Measurements from ENCODE around the gene PLIN5.

PLIN5 gene

DNA sequence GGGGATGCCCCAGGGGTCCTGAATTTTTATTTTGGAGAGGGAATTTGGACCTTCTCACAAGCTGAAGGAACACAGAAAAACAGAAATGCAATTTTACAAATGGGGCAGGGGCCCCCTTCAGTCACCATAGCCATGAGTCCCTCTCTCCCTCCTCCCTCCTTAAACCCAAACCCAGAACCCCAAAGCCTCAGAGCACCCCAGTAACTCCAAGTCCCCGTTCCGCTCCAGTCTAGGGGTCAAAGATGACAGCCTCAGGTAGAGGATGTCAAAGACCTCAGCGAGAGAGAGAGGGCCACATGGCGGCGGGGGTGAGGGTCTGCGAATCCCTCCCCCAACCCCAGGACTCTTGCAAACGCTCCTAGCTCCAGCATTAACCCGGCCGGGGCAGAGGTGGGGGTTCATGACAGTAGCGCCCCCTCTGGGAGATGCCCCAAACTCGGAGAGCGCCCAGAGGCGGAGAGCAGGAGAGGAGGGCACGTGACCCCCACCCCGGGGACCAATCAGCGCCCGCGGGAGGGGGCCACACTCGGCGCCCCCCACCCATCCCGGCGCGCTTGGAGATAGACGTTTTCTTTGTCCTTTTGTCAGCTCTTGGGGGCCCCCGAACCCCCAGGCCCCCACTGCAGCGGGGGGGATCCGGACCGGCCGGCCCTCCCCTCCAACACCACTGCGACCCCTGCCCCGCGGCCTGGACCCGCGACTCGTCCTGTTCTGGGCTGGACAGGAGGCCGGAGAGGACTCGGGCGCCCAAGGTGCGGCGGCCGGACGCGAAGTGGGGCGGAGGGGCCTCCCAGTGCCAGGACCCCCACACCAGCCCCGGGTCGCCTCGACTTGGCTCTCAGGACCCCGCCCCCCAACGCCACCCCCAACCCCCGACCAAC is 45.2 kb upstream of the PLIN5 start:
- TF ChIP-seq, protein P1, sequence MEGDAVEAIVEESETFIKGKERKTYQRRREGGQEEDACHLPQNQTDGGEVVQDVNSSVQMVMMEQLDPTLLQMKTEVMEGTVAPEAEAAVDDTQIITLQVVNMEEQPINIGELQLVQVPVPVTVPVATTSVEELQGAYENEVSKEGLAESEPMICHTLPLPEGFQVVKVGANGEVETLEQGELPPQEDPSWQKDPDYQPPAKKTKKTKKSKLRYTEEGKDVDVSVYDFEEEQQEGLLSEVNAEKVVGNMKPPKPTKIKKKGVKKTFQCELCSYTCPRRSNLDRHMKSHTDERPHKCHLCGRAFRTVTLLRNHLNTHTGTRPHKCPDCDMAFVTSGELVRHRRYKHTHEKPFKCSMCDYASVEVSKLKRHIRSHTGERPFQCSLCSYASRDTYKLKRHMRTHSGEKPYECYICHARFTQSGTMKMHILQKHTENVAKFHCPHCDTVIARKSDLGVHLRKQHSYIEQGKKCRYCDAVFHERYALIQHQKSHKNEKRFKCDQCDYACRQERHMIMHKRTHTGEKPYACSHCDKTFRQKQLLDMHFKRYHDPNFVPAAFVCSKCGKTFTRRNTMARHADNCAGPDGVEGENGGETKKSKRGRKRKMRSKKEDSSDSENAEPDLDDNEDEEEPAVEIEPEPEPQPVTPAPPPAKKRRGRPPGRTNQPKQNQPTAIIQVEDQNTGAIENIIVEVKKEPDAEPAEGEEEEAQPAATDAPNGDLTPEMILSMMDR (IDR thresholded peaks at IDR 0.05; ENCODE audit: control insufficient read depth, insufficient read depth, low read depth, low read length, missing control alignments), result no peak
- no peak overlapping the region for H3K4me3 ChIP-seq (ENCODE audit: control insufficient read depth, low read depth, low read length)
- DNase-seq (ENCODE audit: low read depth), result no peak

DNA sequence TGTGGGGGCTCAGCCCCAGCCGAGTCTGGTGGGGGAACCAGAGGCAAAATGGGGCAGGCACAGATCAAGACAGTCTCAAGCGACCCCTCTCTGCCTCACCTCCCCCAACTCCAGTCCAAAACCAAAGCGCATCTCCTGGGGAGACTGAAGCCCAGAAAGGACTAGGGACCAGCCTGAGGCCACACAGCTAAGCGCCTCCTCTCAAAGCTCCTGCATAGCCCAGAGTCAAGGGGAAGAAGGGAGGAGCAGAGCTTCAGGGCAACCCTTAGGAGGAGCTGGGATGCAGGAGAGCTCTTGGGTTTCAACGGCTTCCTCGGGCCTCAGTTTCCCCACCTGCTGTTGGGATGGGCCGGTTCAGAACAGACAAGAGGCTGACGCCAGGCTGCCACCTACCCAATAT is 44.4 kb upstream of the PLIN5 start:
- no peak overlapping the region for H3K4me3 ChIP-seq (ENCODE audit: control insufficient read depth, low read depth, low read length)
- DNase-seq (ENCODE audit: low read depth), result no peak
- TF ChIP-seq, protein P1 (IDR thresholded peaks at IDR 0.05; ENCODE audit: control insufficient read depth, insufficient read depth, low read depth, low read length, missing control alignments), result no peak

DNA sequence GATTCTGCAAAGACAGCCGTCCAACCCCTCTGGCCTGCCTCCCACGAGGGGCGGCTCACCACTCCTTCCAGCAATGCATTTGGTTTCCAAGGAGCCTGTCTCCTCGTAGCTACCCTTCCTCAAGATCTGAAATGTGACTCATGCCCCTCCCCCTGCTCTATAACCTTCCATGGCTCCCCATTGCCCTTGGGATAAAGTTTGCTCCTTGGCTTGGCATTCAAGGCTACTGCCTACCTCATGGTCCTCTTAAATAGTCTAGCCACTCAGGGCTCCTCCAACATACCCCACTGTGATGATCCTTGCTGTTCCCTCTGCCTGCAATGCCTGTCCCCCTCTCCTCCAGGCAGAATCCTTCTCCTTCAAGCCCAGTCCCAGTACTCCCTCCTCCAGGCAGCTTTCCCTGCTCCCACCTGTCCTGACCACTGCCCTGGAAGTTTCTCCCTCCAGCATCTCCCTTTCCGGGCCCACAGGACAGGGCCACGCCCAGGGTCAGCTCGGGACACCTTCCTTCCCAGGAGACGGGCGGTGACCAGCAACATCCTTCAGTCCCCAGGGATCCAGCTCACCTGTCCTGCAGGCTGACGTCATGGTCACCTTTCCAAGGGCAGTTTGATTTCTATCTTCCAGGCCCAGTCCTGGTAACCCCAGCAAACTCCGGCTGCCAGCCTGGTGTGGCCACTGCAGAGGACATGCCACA is 43.7 kb upstream of the PLIN5 start:
- TF ChIP-seq, protein P1 (IDR thresholded peaks at IDR 0.05; ENCODE audit: control insufficient read depth, insufficient read depth, low read depth, low read length, missing control alignments), result no peak
- no peak for DNase-seq (ENCODE audit: low read depth)
- no peak overlapping the region for H3K4me3 ChIP-seq (ENCODE audit: control insufficient read depth, low read depth, low read length)

DNA sequence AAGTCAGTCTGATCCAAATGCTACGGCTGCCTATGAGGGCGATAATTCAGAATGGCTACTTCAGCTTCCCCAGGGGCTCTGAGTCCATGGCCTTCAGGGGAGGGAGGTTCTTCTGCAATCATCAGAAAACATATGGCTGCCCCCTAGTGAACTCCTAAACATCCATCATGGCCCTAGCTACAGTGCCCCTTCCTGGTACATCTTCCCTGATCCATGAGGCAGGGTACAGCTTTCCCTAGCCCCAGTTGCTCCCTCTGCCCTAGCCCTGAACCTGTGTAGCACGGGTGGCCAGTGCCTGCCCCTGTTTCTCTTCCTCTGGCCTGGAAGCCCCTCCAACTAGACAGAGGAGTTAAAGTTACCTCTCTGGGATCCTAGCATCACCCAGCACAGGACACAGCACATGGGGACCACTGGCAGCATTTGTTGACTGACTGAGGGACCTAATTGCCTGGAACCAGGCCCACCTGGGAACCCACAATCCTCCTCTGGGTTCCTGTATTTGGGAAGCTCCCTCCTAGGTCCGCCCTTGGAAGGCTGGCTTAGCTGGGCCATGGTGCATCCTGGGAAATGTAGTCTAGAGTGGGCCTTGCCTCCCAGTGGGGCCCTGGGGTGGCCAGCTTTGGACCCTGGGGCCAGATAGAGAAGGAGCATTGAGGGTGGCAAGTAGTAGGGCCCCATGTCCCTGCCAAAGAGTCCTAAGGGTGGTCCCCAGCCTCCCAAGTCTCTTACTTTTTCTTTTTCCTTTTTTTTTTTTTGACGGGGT is 42.2 kb upstream of the PLIN5 start:
- no peak for DNase-seq (ENCODE audit: low read depth)

DNA sequence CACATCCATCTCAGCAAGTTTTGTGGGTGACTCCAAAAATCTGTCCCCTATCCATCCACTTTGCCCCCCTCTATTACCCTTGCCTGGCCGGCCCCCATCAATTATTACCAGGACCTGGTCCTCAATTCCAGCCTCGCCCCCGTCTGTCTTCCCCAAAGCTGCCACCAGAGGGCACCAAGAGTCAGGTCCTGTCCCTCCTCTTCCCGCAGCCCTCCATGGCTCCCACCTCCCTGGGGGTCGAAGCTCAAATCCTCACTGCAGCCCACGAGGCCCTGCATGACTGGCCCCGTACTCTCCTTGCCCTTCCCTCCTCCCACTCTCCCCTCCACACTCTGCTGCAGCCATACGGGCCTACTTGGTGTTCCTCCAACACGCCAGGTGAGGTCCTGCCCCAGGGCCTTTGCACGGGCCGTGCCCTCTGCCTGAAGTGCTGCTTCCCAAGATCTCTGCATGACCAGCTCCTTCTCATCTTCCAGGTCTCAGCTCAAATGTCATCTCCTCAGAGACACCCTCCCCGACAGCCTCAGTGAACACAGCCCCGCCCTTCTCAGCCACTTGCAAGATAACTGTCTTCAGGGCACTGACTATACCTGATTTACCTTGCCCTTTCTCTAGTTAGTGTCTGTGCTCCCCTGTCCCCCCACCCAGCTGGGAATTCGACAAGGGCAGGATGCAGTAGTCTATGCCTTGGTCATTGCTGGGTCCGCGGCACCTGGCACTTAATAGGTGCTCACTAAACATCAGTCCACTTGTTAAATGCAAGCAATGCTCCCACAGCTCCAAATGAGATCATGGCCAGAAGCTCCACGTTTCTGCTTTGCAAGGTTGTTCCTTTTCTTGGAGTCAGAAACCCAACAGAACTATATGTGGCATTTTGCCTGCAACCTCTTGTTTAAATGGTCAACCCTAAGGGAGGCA is 41.3 kb upstream of the PLIN5 start:
- no peak overlapping the region for H3K4me3 ChIP-seq (ENCODE audit: control insufficient read depth, low read depth, low read length)
- DNase-seq (ENCODE audit: low read depth), result no peak
- TF ChIP-seq, protein P1 (IDR thresholded peaks at IDR 0.05; ENCODE audit: control insufficient read depth, insufficient read depth, low read depth, low read length, missing control alignments), result peak; percentile 70

More for the DNA sequence above, 42.2 kb upstream of the PLIN5 start:
- TF ChIP-seq, protein P1 (IDR thresholded peaks at IDR 0.05; ENCODE audit: control insufficient read depth, insufficient read depth, low read depth, low read length, missing control alignments), result no peak
- H3K4me3 ChIP-seq (ENCODE audit: control insufficient read depth, low read depth, low read length), result no peak overlapping the region

Measured in AG09309 (cell line).